ENCODE measurements around the gene HOXD10.

The HOXD10 gene

GRCh38 chr2:176123411-176124109 lies 7.0 kb downstream of the HOXD10 start:
- FAIRE-seq, result no peak

GRCh38 chr2:176124110-176124946 lies 7.8 kb downstream of the HOXD10 start:
- no peak for FAIRE-seq

- no peak for FAIRE-seq
Observed at GRCh38 chr2:176124947-176125771, 8.6 kb downstream of the HOXD10 start.

GRCh38 chr2:176125772-176126054 lies 9.1 kb downstream of the HOXD10 start:
- no peak for FAIRE-seq

GRCh38 chr2:176126929-176127773 lies 10.6 kb downstream of the HOXD10 start:
- FAIRE-seq, result peak; percentile 94

GRCh38 chr2:176127774-176128072 lies 11.1 kb downstream of the HOXD10 start:
- no peak for FAIRE-seq

GRCh38 chr2:176128172-176128981 lies 11.8 kb downstream of the HOXD10 start:
- no peak for FAIRE-seq

- FAIRE-seq, result no peak
Observed at GRCh38 chr2:176128982-176129796, 12.6 kb downstream of the HOXD10 start, which contains the start of gene HOXD8. HOXD8 (plus strand) TSS chr2:176129705; CDS start chr2:176130367, 662 bp downstream.

- FAIRE-seq, result no peak
Observed at GRCh38 chr2:176129813-176130146, 13.2 kb downstream of the HOXD10 start.

- FAIRE-seq, result peak; percentile 5
Observed at GRCh38 chr2:176130147-176130956, 13.8 kb downstream of the HOXD10 start.

- no peak for FAIRE-seq
Observed at GRCh38 chr2:176130957-176131847, 14.6 kb downstream of the HOXD10 start.

- FAIRE-seq, result peak; percentile 36
Observed at GRCh38 chr2:176131848-176132158, 15.2 kb downstream of the HOXD10 start.

- FAIRE-seq, result peak; percentile 73
Observed at GRCh38 chr2:176132205-176133171, 15.9 kb downstream of the HOXD10 start.

GRCh38 chr2:176133389-176133788 lies 16.8 kb downstream of the HOXD10 start:
- no peak for FAIRE-seq

GRCh38 chr2:176134035-176134434 lies 17.5 kb downstream of the HOXD10 start:
- FAIRE-seq, result no peak

GRCh38 chr2:176135035-176135440 lies 18.5 kb downstream of the HOXD10 start:
- no peak for FAIRE-seq

GRCh38 chr2:176136374-176137251 lies 20.0 kb downstream of the HOXD10 start:
- peak; percentile 56 for FAIRE-seq
